Effector memory CD8-positive, alpha-beta T cell (primary cell): ENCODE measurements around the gene ITPKA.

Experiments
- ATAC-seq: fragments of 150-1000 bp; cut with Tn5 transposase; replicated peaks from 2 replicates; pipeline ENCODE4 v1.10.0; 2021; ENCODE audit warnings: mild to moderate bottlenecking, moderate library complexity
- DNase-seq, 3 experiments: peaks; one replicate each; pipeline ENCODE4 v3.0.0; 2021
- H3K27ac Mint-ChIP-seq, 2 donors: one replicate each; pipeline ENCODE4 v1.8.0; 2022; ENCODE audit warnings: mild to moderate bottlenecking in 2 of 2, mixed read lengths in 2 of 2, moderate library complexity in 2 of 2
- H3K27me3 Mint-ChIP-seq, 2 donors: one replicate each; pipeline ENCODE4 v1.8.0; 2022; ENCODE audit warnings: mixed read lengths in 2 of 2
- H3K36me3 Mint-ChIP-seq: one replicate; pipeline ENCODE4 v1.8.0; 2022; ENCODE audit warnings: mild to moderate bottlenecking, moderate library complexity, mixed read lengths; ENCODE audit not compliant: insufficient read depth
- H3K4me1 Mint-ChIP-seq, 2 donors: one replicate each; pipeline ENCODE4 v1.8.0; 2022; ENCODE audit warnings: low read depth in 2 of 2, mixed read lengths in 2 of 2
- H3K4me3 Mint-ChIP-seq, 2 donors: one replicate each; pipeline ENCODE4 v1.8.0; 2022; ENCODE audit warnings: mild to moderate bottlenecking in 2 of 2, mixed read lengths in 2 of 2, moderate library complexity in 2 of 2
- H3K9me3 Mint-ChIP-seq, 2 donors: one replicate each; pipeline ENCODE4 v1.8.0; 2022; ENCODE audit warnings: mixed read lengths in 2 of 2

ITPKA gene

DNA sequence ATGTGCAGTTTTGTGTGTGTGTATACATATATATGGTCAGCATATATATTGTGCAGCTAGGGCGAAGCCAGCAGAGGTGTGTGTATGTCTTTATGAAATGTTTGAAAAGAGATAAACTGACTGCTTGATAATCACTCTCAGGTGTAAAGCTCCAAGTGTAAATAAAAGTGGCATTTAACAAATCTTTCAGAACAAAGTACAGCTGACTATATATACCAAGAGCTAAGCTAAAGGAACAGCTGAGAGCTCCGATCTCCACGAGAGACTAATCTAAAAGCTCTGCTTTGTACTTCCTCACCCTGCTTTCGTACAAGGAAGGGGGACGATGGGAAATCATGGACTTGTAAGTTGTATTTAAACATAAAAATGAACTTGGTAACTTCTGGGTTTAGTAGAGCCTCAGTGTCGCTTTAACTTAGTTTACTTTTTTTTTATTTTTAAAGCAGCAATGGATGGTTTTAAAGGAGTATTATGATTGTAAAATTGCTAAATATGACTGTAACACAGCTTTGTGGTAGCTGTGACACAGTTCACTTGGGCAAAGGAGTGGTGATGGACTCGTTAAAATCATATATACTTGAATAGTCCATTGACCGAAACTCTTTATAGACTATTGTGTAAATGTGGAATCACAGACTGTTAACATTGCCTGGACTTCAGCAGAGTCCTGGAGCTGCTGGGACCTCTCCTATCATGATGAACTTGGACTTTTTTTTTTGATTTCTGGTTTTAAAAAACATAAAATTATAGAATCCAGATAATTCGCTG, 11.4 kb upstream of the ITPKA start:
- Mint-ChIP-seq H3K27me3 (no peaks in the 10 kb centered on the region), H3K4me3 (peak overlapping the region; percentile 62 to 64), H3K27ac (peak overlapping the region; percentile 81 to 83), H3K36me3 (peaks cover 38% of the 10 kb centered on the region), H3K4me1 (peaks cover 14 to 16% of the 10 kb centered on the region in 2 donors), H3K9me3 (no peaks in the 10 kb centered on the region)
- no peak for ATAC-seq
- DNase-seq: no peak

DNA sequence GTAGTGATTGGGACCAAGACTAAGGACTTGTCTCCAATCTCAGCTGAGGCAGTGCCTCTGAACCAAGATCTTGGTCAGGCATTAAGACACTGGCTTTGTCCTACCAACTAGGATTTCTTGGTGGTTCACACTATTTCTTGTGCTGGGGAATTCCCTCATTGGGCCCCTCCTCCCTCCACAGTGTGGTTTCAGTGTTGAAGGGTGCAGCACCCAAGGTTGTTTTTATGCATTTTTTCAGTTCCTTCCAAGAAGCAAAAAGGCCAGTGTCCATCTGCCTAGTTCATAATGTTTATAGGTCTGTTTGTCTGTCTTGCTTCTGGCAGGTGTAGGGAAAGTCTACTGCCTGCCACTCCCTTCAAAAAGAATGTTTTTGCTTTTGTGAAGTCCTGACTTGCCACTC, 10.6 kb upstream of the ITPKA start:
- H3K4me3 Mint-ChIP-seq: peak overlapping the region; percentile 62 to 64
- H3K4me1 Mint-ChIP-seq: peaks cover 20 to 21% of the 10 kb centered on the region in 2 donors
- peaks cover 36% of the 10 kb centered on the region for H3K36me3 Mint-ChIP-seq
- peak; percentile 93 for ATAC-seq
- H3K27ac Mint-ChIP-seq: peak overlapping the region; percentile 81 to 83
- no peaks in the 10 kb centered on the region for H3K9me3 Mint-ChIP-seq
- no peaks in the 10 kb centered on the region for H3K27me3 Mint-ChIP-seq
- DNase-seq: peak; percentile 40 to 48 (median 40)

DNA sequence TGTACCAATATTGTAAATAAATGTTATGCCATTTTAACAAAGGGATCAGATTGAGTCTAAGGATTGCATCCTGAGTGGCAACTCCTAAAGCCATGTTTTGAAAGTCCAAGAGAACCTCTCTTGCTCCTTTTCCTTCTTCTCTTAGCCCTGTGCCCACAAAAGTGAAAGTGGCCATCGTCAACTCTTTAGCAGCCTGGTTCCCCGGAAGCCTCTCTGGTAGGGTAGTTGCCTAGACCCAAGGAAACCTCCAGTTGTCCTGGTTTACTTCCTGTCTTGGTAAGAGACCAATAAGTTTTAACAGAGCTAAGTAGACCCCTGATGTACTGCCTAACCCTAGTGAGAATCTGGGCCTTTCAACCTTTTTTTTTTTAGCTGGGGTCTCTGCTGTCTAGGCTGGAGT, 10.2 kb upstream of the ITPKA start:
- peak; percentile 63 for ATAC-seq
- Mint-ChIP-seq H3K4me3 (peak overlapping the region; percentile 62 to 64), H3K9me3 (no peaks in the 10 kb centered on the region), H3K27me3 (no peaks in the 10 kb centered on the region), H3K27ac (peak overlapping the region; percentile 81 to 83), H3K4me1 (peaks cover 20 to 22% of the 10 kb centered on the region in 2 donors), H3K36me3 (peaks cover 36% of the 10 kb centered on the region)
- DNase-seq: peak in 2 of 3 experiments; percentile 15

DNA sequence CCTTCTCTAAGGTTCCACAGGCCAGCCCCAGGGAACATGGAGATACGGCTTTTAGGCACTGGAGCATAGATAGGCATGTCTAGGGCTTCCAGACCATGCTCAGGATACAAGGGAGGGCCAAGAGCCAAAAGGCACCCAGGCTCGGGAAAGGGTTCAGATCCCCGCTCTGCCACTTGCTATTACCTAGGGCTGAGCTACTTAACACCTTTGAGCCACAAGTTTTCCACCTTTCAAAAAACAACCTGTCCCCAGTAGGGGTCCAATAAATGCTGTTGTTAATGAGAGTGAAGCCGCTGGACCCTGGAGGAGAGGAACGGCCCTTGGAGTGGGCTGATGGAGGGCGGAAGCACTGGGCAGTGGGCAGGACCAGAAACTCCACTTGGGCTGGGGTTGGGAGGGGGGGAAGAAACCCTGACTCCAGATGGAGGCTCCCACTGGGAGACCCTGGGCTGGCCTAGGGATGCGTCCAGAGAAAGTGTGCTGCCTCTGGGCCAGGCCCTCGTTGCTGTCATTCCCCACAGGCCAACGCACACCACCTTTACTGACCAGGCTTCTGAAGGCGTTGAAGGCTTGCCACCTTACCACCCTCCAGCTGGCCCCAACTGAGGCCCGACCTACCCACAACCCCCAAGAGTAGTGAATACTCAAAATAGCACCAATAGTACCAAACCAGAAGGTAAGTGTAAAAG, 8.6 kb upstream of the ITPKA start:
- Mint-ChIP-seq H3K27ac (no peak overlapping the region), H3K4me3 (no peak overlapping the region), H3K9me3 (no peaks in the 10 kb centered on the region), H3K36me3 (peaks cover 31% of the 10 kb centered on the region), H3K27me3 (no peaks in the 10 kb centered on the region), H3K4me1 (peaks cover 20 to 22% of the 10 kb centered on the region in 2 donors)
- ATAC-seq (no peak), DNase-seq (no peak)

DNA sequence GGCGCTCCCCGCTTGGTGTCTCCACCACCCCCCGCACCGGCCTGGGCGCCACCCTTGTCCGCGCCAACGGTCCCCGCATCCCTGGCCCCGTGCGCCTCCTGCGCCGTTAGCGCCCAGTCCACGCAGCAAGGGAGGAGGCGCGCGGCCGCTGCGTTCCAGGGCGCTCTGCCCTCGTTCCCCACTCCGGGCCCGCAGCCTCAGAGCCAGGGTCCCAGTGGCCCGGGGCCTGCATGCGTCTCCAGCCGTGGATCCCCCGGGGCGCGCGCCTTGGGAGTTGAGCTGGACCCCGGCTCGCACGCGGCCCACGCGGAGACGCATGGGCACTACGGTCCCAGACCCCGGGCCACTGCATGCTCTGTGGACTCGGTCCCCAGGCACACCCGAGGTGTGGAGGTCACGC, 7.4 kb upstream of the ITPKA start:
- Mint-ChIP-seq H3K27ac (no peak overlapping the region), H3K4me1 (peaks cover 22% of the 10 kb centered on the region in 2 donors), H3K4me3 (no peak overlapping the region), H3K27me3 (peaks cover 0 to 3% of the 10 kb centered on the region in 2 donors), H3K36me3 (peaks cover 26% of the 10 kb centered on the region), H3K9me3 (no peaks in the 10 kb centered on the region)
- no peak for ATAC-seq
- no peak for DNase-seq

DNA sequence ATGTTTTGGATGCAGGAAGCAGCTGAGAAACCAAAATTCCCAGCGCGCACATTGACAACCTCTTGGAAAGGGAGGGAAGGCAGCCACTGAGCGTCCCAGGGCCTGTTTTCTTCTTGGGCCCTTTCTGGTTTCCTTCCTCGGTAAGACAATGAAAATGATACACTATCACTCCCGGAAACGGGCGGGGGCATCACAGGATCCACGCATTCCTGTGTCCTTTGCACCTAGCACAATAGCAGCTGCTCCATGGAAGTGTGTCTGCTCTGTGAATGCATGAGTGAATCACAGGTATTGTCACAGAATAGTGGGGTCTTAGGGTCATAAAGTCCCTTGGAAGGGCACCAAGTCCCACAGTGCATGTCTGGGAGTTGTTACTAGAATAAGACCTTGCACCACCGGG, 6.3 kb upstream of the ITPKA start:
- Mint-ChIP-seq H3K27ac (peak overlapping the region; percentile 39 to 82), H3K4me3 (peak overlapping the region in 1 of 2 donors; percentile 19), H3K9me3 (no peaks in the 10 kb centered on the region), H3K4me1 (peaks cover 22 to 25% of the 10 kb centered on the region in 2 donors), H3K27me3 (peaks cover 0 to 14% of the 10 kb centered on the region in 2 donors), H3K36me3 (peaks cover 18% of the 10 kb centered on the region)
- DNase-seq (no peak), ATAC-seq (no peak)

DNA sequence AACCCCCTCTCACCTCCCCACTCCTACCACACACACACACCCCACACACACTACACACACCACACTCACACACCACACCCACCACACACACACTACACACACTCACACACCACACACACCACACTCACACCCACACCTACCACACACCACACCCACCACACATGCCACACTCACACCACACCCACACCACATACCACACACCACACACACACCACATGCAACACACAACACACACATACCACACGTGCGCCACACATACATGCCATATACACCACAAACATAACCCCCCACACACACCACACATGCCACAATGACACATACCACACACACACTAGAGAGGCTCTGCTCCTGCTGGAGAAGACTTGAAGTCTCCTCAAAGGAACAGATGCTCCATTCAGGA, 5.9 kb upstream of the ITPKA start:
- Mint-ChIP-seq H3K27ac (peak overlapping the region; percentile 39 to 82), H3K9me3 (no peaks in the 10 kb centered on the region), H3K36me3 (peaks cover 18% of the 10 kb centered on the region), H3K4me1 (peaks cover 22 to 27% of the 10 kb centered on the region in 2 donors), H3K4me3 (no peak overlapping the region), H3K27me3 (peaks cover 0 to 18% of the 10 kb centered on the region in 2 donors)
- DNase-seq (no peak), ATAC-seq (peak; percentile 23)

DNA sequence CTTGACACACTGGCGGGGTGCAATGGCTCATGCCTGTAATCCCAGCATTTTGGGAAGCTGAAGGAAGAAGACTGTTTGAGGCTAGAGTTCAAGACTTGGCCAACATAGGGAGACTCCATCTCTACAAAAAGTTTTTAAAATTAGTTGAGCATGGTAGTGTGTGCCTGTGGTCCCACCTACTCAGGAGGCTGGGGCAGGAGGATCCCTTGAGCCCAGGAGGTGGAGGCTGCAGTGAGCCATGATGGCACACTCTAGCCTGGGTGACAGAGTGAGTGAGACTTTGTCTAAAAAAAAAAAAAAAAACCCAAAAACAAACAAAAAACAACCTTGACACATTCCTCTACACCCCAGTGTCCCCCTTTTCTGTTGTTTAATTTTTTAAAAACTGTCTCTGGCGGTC, 4.0 kb upstream of the ITPKA start:
- H3K27me3 Mint-ChIP-seq: peaks cover 0 to 20% of the 10 kb centered on the region in 2 donors
- ATAC-seq (no peak), DNase-seq (no peak)
- H3K4me1 Mint-ChIP-seq: peaks cover 13 to 20% of the 10 kb centered on the region in 2 donors
- peaks cover 15% of the 10 kb centered on the region for H3K36me3 Mint-ChIP-seq
- no peaks in the 10 kb centered on the region for H3K9me3 Mint-ChIP-seq
- no peak overlapping the region for H3K27ac Mint-ChIP-seq
- no peak overlapping the region for H3K4me3 Mint-ChIP-seq

DNA sequence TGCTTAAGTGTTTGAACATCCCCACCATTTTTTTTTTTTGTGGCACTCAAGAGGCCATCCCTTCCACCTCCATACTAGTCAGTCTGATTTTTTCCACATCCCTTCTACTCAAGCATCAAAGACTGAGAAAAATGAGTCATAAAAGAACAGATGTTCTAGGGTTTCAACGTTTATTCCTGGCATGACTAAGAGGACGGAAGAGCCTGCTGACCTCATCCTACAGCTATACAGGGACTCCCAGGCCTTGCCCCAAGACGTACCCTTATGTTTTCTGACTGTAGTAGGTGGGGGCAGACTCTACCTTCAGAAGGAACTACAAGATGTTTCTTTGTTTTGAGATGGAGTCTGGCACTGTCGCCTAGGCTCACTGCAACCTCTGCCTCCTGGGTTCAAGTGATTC, 3.3 kb upstream of the ITPKA start:
- H3K27ac Mint-ChIP-seq: no peak overlapping the region
- DNase-seq: no peak
- H3K4me3 Mint-ChIP-seq: no peak overlapping the region
- peaks cover 13 to 23% of the 10 kb centered on the region in 2 donors for H3K4me1 Mint-ChIP-seq
- H3K27me3 Mint-ChIP-seq: peaks cover 0 to 20% of the 10 kb centered on the region in 2 donors
- peaks cover 15% of the 10 kb centered on the region for H3K36me3 Mint-ChIP-seq
- no peak for ATAC-seq
- H3K9me3 Mint-ChIP-seq: no peaks in the 10 kb centered on the region

DNA sequence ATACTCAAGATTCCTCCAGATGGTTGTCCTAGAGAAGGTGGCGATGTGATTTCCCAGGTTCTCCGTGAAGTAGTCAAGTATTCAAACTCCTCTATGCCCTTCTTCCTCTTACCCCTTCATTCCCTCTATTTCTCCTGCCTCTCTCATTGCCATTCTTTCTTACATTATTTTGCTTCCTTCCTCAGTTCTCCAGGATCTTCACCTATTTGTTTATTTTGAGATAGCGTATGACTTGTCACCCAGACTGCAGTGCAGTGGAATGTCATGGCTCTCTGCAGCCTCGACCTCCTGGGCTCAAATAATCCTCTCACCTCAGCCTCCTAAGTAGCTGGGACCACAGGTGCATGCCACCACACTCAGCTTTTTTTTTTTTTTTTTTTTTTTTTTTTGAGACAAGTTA, 1.8 kb upstream of the ITPKA start:
- H3K36me3 Mint-ChIP-seq: peaks cover 15% of the 10 kb centered on the region
- DNase-seq: no peak
- ATAC-seq: no peak
- H3K9me3 Mint-ChIP-seq: no peaks in the 10 kb centered on the region
- no peak overlapping the region for H3K27ac Mint-ChIP-seq
- peaks cover 13 to 23% of the 10 kb centered on the region in 2 donors for H3K4me1 Mint-ChIP-seq
- H3K4me3 Mint-ChIP-seq: no peak overlapping the region
- H3K27me3 Mint-ChIP-seq: peaks cover 11 to 28% of the 10 kb centered on the region in 2 donors

DNA sequence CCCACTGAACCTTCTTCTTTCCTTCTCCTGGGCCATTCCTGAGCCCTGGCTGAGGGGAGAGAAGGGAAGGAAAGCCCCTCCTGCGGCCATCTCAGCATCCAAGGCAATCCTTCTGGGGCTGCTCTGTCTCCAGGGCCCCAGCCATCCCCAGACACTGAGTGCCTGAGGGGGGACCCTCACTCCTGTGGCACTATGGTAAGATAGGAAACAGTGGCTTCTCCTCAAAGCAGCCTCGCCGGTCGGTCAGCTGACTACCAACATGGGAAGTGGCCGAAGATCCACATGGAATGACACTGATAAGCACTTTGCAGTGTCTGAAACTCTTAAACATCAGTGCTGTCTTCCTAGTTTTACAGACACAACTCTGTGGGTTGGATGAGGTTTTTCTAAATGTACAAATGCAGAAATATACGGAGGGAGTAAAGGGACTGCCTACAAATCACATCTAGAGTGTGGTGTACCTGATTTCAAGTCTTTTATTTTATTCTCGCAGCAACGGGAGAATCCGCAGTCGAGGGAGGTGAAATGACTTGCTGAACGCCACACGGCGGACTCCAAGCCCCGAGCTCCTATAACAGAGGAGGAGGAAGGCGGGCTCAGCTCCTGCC, 973 bp upstream of the ITPKA start:
- H3K4me3 Mint-ChIP-seq: peak overlapping the region; percentile 82 to 85
- H3K27me3 Mint-ChIP-seq: peaks cover 19 to 36% of the 10 kb centered on the region in 2 donors
- peaks cover 12% of the 10 kb centered on the region for H3K36me3 Mint-ChIP-seq
- ATAC-seq: no peak
- DNase-seq: no peak
- no peaks in the 10 kb centered on the region for H3K9me3 Mint-ChIP-seq
- H3K4me1 Mint-ChIP-seq: peaks cover 12 to 20% of the 10 kb centered on the region in 2 donors
- peak overlapping the region; percentile 28 to 32 for H3K27ac Mint-ChIP-seq

DNA sequence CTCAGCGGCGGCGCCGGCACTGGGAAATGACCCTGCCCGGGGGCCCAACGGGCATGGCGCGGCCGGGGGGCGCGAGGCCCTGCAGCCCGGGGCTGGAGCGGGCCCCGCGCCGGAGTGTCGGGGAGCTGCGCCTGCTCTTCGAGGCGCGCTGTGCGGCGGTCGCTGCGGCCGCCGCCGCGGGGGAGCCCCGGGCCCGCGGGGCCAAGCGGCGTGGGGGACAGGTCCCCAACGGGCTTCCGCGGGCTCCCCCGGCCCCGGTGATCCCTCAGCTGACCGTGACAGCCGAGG, 172 bp downstream of the ITPKA start:
- Mint-ChIP-seq H3K36me3 (peaks cover 9% of the 10 kb centered on the region), H3K27me3 (peaks cover 29 to 42% of the 10 kb centered on the region in 2 donors), H3K27ac (no peak overlapping the region), H3K4me1 (peaks cover 7 to 16% of the 10 kb centered on the region in 2 donors), H3K9me3 (no peaks in the 10 kb centered on the region), H3K4me3 (peak overlapping the region; percentile 72 to 75)
- peak; percentile 35 for ATAC-seq
- no peak for DNase-seq

DNA sequence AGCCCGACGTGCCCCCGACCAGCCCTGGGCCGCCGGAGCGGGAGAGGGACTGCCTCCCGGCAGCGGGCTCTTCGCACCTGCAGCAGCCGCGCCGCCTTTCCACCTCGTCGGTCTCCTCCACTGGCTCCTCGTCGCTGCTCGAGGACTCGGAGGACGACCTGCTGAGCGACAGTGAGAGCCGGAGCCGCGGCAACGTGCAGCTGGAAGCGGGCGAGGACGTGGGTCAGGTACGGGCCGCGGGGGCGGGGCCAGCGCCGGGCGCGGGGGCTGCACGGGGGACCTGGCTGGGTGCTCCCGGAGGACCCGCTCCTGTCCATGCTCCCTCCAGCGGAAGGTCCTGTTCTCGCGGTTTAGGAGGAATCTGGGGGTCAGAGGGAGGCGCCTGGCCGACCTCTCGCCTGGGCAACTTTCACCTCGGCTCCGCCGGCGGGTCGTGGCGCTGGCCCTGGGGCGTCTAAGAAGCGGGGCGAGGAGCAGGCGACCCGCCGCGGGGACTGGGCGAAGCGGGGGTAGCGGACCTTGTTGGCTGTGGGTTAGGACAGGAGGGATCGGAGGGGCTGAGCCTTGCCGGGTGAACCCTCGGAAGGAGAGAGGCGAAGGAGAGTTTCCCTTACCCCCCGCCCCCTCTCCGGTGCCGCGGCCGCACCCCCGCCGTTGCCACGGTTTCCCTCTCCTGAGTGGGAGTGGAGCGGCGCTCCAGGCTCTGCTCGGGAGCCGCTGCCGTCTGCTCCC, 682 bp downstream of the ITPKA start:
- DNase-seq: peak in 1 of 3 experiments; percentile 31

More for the DNA sequence above, 682 bp downstream of the ITPKA start:
- Mint-ChIP-seq H3K36me3 (peaks cover 10% of the 10 kb centered on the region), H3K4me1 (peaks cover 7 to 16% of the 10 kb centered on the region in 2 donors), H3K27ac (no peak overlapping the region), H3K27me3 (peaks cover 34 to 45% of the 10 kb centered on the region in 2 donors), H3K9me3 (no peaks in the 10 kb centered on the region), H3K4me3 (peak overlapping the region; percentile 72 to 75)
- ATAC-seq: peak; percentile 26
